Upper lobe of left lung (tissue), 4 donors: Measurements from ENCODE around the gene SIGLEC12.

ENCODE experiments used
- POLR2AphosphoS5 ChIP-seq, 2 donors: sonication (generic); formaldehyde crosslinking; IDR thresholded peaks; one replicate each; pipeline ENCODE4 v1.5.1; 2017; ENCODE audit warnings: antibody characterized with exemption in 2 of 2
- TF ChIP-seq, protein P1 (sequence below), 6 experiments: fragments of 450-650 bp in 4 of 6; fragments of 200-600 bp in 2 of 6; sonication (generic) in 2 of 6; IDR thresholded peaks; one replicate each; pipeline ENCODE4 v1.5.1; 2016 to 2019; ENCODE audit warnings: antibody characterized with exemption in 6 of 6

DNA sequence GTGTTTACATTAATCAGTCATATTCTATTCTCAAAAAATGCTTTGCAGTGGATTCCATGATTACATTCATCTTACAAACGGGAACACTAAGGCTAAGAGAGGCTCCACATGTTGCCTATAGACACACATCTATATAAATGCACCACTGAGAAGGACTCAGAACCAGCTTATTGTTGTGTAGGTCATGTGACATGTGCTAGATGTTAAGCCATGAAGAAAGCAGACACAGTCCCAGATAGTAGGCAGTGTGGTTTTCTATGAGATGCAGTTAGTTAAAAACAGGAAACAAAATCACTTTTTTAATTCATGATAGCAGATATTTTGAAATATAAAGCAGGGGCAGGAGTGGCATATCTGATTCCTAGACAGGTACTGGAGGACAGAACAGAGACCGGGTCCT, 19.1 kb upstream of the SIGLEC12 start:
- TF ChIP-seq, protein P1, sequence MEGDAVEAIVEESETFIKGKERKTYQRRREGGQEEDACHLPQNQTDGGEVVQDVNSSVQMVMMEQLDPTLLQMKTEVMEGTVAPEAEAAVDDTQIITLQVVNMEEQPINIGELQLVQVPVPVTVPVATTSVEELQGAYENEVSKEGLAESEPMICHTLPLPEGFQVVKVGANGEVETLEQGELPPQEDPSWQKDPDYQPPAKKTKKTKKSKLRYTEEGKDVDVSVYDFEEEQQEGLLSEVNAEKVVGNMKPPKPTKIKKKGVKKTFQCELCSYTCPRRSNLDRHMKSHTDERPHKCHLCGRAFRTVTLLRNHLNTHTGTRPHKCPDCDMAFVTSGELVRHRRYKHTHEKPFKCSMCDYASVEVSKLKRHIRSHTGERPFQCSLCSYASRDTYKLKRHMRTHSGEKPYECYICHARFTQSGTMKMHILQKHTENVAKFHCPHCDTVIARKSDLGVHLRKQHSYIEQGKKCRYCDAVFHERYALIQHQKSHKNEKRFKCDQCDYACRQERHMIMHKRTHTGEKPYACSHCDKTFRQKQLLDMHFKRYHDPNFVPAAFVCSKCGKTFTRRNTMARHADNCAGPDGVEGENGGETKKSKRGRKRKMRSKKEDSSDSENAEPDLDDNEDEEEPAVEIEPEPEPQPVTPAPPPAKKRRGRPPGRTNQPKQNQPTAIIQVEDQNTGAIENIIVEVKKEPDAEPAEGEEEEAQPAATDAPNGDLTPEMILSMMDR (IDR thresholded peaks at IDR 0.05) = no peak
- no peak for TF ChIP-seq POLR2AphosphoS5 (IDR thresholded peaks at IDR 0.05)
